ENCODE results near the gene CNR2.

The CNR2 gene

DNA sequence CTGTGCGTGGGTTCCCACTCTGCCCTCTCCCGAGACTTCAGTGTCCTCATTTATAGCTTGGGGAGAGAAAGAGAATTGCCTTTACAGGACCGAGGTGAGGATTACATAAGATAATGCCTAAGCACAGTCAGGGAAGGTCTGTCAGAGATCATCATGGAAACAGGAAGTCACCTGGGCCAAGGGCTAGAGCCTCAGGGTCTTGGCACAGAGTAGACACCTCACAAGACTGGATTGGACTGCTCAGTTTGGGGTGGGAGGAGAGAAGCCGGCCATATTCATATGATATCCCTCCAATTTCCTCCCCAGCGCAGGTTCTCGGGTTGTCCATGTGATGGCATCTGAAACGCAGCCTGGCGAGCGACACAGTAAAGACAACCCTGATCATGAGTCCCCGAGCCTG, 3.8 kb downstream of the CNR2 start:
- no peak overlapping the region for H3K4me3 ChIP-seq (replicated peaks; ENCODE audit: low read depth, low read length)
- TF ChIP-seq, protein P1, sequence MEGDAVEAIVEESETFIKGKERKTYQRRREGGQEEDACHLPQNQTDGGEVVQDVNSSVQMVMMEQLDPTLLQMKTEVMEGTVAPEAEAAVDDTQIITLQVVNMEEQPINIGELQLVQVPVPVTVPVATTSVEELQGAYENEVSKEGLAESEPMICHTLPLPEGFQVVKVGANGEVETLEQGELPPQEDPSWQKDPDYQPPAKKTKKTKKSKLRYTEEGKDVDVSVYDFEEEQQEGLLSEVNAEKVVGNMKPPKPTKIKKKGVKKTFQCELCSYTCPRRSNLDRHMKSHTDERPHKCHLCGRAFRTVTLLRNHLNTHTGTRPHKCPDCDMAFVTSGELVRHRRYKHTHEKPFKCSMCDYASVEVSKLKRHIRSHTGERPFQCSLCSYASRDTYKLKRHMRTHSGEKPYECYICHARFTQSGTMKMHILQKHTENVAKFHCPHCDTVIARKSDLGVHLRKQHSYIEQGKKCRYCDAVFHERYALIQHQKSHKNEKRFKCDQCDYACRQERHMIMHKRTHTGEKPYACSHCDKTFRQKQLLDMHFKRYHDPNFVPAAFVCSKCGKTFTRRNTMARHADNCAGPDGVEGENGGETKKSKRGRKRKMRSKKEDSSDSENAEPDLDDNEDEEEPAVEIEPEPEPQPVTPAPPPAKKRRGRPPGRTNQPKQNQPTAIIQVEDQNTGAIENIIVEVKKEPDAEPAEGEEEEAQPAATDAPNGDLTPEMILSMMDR (IDR thresholded peaks at IDR 0.05; ENCODE audit: low read depth, low read length, missing control alignments), result no peak
- DNase-seq (ENCODE audit: extremely low read depth, low read depth), result no peak

- TF ChIP-seq, protein P1 (IDR thresholded peaks at IDR 0.05; ENCODE audit: low read depth, low read length, missing control alignments), result no peak
- DNase-seq (ENCODE audit: extremely low read depth, low read depth), result no peak
- H3K4me3 ChIP-seq (replicated peaks; ENCODE audit: low read depth, low read length), result no peak overlapping the region
Observed at GRCh38 chr1:23908453-23909341, 4.5 kb downstream of the CNR2 start.

GRCh38 chr1:23906731-23907130, 6.4 kb downstream of the CNR2 start:
- DNase-seq (ENCODE audit: extremely low read depth, low read depth), result no peak
- no peak overlapping the region for H3K4me3 ChIP-seq (replicated peaks; ENCODE audit: low read depth, low read length)
- TF ChIP-seq, protein P1 (IDR thresholded peaks at IDR 0.05; ENCODE audit: low read depth, low read length, missing control alignments), result no peak

DNA sequence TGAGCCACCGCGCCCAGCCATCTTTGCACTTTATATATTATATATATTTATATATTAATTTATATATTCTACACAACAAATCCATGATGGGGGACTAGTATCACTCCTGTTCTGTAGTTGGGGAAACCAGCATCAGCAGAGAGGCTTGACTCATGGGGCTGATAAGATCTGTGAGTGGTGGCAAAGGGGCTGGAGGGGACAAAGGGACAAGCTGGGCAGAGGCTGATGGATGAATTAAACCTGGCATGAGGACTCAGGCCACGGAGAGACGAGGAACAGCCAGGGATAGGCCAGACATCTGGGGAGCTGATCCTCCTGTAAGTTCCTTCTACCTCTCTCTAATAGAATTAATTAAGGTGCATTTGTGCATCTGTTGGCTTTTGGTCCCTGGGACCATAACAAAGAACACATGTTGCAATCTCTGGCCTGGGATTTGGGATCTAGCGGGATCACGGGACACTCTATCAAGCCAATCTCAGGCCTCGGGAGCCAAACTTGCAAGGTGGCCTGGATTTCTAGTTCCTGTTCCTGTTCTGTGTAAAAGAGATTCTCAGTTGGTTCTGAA, 7.6 kb downstream of the CNR2 start:
- no peak for DNase-seq (ENCODE audit: extremely low read depth, low read depth)
- TF ChIP-seq, protein P1 (IDR thresholded peaks at IDR 0.05; ENCODE audit: low read depth, low read length, missing control alignments), result no peak
- H3K4me3 ChIP-seq (replicated peaks; ENCODE audit: low read depth, low read length), result no peak overlapping the region

DNA sequence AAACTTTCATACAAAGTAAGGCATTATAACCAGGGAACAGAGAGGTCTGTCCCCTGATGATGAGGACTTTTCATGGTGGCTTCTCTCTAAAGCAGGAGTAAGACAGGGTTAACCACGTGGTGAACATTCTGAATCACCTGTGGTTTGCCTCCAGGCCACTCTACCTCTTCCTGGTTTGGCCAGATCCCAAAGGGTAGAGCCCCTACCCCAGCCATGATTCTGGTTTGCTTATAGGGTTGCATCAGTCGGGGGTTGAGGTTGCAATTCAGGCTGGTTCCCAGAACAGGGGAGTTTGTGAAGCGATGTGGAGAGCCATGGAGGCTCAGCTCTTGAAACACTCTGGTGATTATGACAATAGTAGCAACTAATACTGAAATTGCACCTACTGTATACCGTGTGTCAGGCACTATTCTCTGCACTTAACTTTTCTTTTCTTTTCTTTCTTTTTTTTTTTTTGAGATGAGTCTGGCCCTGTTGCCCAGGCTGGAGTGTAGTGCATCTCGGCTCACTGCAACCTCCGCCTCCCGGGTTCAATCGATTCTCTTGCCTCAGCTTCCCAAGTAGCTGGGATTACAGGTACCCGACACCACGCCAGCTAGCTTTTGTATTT, 8.3 kb downstream of the CNR2 start:
- H3K4me3 ChIP-seq (replicated peaks; ENCODE audit: low read depth, low read length), result no peak overlapping the region
- TF ChIP-seq, protein P1 (IDR thresholded peaks at IDR 0.05; ENCODE audit: low read depth, low read length, missing control alignments), result no peak
- DNase-seq (ENCODE audit: extremely low read depth, low read depth), result no peak

- TF ChIP-seq, protein P1 (IDR thresholded peaks at IDR 0.05; ENCODE audit: low read depth, low read length, missing control alignments), result no peak
- H3K4me3 ChIP-seq (replicated peaks; ENCODE audit: low read depth, low read length), result no peak overlapping the region
- DNase-seq (ENCODE audit: extremely low read depth, low read depth), result no peak
Observed at GRCh38 chr1:23903754-23904153, 9.4 kb downstream of the CNR2 start.

Data from HFF-Myc (cell line).